SHP77 (cell line): ENCODE data around the gene FILIP1L.

Experiments used
- DNase-seq, 2 experiments: peaks; one replicate each; lab custom pipeline; 2025; lab: John Stamatoyannopoulos, UW

FILIP1L gene

DNA sequence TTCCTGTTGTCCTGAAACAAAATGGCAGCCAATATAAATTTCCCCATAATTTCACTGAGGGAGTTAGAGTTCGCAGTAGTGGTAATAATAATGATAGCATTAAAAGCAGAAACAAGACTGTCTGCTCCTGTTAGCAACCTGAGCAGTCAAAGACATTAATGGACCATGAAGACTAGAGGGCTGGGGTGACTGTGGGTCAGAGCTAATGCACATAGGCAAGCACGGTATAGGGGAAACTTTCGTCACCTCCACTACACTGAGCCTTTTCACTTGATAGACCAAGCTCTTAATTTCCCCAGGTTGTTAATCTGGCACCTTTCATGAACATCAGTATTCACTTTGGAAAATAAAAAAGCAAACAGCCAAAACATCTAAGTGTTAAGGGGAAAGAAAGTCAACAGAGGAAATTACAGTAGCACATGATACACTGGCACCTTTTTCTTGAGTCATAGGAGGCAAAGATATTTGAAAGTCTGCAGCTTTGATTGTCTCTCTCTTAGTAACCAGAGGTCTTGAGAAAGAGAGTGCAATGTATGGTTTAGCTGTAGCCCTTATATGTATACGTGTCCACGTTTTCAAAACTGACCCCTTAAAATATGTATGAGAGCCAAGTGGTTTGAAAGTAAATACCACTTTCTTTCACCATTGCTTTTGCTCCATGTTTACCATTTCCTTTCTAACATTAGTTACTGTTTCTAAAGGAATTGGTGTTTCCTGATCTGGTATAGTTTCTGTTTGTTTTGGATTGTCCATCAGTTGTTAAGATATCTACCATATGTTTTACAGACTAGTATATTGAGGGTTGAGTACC is 104.8 kb downstream of the FILIP1L start:
- DNase-seq = no peak

DNA sequence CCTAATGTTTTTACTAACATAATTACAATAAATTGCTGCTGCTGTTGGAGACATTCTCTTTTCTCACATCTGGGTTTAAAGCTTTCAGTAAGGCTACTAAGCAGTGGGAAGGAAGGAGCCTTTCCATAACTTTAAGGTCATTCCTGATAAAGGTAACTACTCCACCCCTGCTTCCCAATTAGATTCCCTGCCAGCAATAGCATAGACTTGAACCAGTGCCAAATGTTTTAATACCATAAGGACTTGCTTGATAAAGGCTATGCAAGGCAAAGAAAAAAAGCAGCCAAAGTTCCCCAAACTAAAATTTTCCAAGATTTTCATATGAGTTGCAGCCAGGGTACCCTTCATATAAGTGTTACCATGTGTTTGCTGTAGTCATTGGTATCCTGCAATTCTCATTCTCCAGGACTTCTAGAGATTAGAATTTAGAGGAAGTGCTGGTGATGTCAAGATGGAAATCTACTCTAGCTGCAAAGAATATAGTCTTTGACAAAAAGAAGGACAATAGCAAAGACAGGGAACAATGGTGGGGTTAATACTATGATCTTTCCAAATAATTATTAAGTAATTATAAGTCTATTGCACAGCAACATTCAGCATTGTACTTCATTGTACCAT is 106.1 kb downstream of the FILIP1L start:
- DNase-seq = no peak

DNA sequence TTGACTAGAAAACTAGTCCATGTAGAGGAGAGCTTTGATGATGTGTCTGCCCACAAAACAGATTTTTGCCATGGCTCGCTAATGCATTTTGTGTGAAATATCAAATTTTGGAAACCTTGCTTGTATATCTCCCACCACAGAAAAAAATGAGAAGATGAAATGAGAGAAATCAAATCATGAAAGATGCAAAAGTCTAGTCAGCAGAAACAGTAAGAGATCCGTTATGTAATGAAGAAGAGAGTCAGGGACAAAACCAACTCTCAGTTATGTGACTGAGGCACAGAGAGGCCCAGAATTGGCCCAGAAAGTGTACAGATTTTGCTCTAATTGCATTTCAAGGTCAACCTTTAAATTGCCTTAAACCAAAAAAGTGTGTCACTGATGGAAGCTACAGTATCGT is 107.0 kb downstream of the FILIP1L start:
- DNase-seq = no peak

DNA sequence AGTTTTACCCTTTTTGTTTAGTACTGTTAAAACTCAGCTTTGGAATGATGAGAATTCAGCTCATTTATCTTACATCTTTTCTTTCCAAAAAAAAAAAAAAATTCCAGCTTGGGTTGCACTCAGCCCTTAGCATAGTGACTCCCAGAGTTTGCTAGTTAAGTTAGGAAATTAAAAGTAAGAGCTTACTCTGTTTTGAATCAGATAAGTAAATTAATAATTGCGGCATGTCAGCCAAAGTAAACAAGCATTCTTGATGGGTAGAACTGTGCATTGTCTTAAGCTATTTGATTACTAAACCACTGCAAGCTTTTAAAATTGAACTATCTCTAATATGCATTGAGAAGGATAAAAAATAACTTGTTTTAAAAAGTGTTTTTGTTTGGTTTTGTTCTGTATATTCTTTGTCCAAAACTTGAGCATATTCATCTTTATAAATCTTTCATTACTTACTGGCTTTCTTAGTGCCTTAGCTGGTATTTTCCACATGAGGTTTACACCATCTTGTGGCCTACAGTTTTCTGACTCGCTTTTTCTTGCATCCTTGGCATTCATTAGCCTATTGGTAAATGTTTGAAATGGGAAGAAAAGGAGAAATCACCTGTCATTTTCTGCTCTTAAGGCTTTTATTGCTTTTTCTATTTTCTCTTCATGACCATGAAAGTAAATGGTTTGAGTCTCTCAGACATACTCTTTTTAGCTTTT is 107.6 kb downstream of the FILIP1L start:
- no peak for DNase-seq

DNA sequence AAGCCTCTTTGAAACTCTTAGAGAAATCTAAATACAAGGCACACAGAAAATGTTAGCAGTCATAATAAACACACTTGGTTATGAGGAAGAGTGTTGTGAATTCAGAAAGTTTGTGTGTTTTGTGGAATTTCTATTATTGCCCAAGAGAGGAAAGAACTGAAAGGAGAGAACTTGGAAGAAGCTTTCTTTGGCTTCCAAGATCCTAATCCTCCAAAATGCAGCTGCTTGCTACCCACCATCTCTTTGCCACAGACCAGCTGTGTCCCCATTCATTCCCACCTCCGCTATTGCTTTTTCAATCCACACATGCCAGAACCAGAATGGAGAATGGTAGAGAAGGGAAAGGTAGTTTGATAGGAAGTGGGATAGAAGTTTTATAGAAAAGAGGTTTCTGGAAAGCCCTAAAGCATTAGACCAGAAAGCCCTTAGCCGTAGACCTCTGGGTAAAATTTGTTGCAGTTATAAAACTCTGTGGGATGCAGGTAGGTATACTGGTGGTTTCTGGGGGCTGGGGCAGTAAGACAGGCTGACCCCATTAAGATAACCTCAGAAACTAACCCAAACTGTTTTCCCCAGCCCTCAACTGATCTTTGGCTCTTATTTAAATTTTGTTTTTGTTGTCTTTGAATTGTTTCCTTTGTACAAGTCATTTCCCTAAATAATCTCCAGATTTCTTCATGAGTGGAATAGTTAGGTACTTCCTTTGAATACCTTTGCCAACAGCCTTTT is 108.5 kb downstream of the FILIP1L start:
- no peak for DNase-seq

DNA sequence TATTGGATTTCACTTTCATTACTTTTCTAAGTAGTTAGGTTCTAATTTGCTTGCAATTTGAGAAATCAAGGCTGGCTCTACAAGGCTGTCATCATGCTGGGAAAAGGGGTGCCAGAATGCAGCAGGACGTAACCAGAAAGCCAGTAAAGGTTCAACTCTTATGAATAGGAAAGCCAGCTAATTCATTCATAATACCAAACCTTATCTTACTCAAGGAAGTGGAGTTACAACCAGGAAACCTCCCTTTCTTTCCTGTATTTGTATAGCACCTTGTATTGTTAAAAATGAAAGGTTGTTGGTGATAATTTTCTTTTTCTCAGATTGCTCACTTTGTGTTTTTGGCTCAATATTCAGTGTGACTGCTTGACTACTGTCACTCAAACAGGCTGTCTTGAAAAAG is 109.4 kb downstream of the FILIP1L start:
- no peak for DNase-seq

DNA sequence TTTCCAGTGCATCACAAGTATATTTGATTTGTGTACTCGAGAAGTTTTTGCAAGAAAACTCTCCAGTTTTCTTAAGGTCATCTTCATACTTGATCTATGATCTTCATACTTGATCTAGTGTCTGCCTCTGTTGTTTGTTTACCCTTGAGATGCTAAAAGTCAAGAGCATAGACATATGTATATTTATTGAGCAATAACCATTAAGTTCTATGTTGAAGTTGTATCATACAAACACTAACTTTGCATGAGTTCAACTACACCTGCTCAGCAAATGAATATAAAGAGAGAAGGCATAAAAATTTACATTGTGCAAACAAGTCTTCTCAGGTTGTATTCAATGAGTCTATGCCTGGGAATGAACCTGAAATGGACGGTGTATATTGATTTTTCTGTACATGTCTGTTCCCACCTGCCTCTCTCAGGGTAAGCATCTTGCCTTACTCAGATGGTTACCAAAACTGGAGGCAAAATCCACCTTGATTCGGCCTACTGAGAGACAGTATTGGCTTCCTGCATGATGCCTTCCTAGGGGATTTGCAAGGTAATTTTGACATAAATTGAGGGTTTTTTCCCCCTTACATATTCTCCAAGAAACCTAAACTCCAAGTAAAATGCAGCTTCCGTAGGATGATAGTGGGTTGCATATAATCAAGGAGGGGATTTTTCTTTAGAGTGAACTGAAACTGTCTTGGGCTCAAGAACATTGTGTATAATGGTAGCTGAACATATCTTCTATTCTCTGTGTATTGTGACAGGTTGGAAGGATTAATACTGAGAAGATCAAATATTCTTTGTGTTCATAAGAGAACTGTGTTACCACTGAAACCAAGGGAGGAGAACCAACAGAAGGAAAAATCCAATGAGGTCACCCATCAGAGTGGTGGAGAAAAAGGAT is 110.4 kb downstream of the FILIP1L start:
- DNase-seq = no peak

DNA sequence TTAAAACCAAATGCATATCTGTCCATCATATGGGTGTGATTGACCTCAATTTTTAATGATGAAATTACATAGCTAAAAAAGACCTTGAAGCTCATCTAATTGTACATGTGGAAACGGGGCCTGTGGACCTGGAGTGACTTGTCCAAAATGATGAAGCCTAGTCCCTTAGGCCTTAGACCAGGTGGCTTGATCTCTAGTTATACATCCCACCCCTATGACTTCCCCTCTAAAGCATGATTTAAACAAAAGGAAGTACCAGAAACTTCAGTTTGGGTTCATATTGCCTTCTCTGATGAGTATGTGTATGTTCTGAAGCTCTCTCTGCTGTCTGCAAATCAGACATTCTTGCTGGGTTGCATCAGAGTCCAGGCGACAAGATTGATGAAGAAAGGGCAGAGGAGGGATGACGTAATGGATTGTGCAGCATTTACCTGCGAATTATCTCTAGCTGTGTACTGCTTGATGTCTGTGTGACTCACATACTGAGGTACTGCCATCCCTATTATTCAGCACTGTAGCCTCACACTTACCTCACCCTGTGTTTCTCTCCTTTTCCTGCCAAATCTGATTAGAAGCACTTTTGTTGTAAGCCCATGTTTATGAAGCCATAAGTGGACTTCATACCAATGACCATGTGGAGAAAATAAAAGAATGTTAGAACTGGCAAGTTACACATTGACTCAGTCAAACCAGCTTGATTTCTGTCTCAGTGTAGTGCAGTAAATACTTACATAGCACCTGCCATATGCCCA is 111.5 kb downstream of the FILIP1L start:
- DNase-seq = peak; percentile 15 to 30

DNA sequence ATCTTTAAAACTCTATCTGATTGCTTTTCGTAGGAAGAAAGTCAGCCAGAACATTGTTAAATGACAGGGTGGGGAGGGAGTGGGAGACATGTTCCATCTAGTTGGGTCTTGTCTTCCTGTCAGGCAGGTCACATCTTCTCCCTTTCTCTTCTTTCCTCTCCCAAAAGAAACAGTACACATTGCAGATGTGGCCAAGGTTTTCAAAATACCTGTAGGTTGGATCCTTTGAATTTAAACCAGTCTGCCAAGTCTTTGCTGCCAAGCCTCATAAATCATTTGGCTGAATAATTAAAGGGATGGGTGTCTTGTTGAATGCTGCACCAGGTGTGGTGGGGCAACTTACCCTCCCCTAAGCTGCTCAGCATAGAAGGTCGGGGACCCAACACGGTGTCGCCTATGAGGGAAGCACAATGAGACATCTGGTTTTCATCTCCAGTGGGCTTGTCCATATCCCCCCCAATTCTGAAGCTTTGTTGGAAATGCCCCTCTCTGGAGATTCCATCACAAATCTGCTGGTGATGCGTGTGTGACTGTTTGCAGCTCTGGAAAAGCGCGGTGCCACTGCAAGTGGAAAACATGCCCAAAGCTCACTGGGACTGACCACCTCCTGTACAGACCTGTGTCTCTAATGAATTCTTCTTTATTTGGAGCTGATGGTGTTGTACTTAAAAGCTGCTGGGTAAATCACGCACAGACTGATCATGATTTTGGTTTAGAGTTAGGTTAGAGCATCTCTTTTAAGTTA is 112.6 kb downstream of the FILIP1L start:
- peak in 1 of 2 experiments; percentile 19 for DNase-seq

DNA sequence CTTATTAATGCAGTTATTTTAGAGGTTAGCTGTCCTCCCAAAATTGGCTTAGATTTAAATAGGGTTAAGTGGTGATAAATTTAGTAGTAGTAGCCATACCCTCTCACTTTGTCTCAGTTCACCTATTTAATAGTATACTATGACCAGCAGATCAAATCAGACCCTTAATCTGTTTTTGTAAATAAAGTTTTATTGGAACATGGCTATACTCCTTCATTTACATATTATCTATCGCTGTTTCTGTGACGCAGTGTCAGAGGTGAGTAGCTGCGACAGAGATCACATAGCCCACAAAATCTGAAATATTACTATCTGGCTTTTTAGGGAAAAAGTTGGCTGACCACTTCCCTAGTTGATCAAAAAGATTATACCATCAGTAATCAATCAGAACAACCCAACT is 113.2 kb downstream of the FILIP1L start:
- DNase-seq = no peak

DNA sequence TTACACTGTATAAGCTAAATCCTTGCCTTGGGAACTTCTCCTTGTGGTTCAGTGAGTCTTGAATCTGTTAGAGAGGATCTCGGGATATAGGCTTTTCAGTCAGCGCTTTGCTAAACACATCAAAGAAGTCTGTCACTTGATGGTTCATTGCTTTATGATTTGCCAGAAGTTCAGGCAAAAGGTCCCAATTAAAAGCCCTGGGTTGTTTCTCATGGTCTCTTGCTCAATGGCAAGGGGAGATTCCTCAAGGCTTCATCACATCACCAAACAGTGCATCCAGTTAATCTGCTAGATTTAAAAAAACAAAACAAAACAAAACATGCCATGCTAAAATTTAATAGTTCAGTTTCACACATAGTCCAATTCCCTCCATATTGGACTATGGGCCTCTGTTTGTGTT is 114.8 kb downstream of the FILIP1L start:
- no peak for DNase-seq

DNA sequence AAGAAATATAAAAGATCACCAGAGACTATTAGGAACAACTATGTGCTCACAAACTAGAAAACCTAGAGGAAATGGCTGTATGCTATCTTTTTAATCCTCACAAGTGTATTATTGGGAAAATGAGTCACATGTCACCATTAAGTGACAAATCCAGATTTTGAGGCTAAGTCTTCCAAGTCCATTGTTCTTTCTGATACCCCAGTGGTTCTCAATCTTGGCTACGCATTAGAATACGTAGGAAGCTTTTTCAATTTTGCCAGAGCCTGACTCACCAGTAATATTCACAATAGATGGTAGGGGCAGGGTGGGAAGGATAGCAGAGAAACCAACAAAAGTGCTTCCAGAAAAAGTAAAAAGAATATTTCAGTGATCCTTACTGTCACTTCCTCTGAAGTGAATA is 117.0 kb downstream of the FILIP1L start:
- DNase-seq = no peak

DNA sequence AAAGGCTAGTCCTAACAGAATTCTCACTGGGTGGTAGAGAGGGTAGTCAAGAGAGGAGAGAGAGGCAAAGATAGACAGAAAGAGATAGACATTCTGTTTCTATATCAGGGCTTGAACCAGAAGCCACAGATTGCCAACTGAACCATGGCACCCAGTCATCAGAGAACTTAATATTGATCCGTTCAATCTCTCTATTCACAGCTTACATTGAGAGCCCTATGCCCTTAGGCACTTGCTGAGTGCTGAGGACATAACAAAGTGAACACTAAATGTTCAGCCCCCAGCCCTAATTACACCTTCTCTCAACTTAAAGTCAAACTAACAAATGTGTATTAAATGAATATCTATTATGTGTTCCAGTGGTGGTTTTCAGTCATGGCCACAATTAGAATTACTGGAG is 124.1 kb downstream of the FILIP1L start:
- no peak for DNase-seq

DNA sequence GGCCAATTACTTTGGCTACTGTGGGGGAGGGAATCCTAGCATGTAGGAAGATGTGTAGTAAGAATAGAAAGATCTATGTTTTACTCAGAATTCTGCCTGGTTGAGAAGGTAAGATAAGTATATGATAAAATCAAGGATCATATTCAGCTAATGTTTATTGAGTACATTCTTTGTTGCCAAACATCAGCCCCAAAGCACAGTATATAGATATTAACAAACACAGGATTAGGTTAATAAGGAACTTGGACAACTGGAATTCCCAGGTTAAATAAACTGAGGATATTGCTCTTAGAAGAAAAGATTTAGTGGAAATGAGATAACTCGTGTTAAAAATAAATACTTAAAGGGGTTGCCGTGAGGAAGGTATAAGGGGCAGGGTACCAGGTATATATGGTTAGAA is 129.6 kb downstream of the FILIP1L start:
- DNase-seq = no peak

DNA sequence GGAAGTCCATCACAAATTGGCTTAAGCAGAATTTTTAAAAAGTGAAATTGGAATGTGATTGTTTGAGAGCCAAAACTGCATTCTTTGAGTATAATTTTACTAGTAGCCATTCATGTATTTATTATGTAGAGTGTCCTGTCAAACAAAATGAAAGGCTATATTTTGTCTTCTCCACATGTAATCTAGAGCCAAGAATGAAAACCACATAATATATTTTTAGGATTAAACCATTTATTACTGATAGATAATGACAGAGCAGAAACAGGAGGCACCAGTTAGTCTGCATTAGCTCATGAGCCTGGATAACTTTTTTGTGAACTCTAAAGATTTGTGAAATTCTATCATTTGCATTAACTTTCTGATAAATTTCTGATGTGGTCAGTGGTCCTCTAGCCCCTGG is 130.2 kb downstream of the FILIP1L start:
- DNase-seq = no peak

DNA sequence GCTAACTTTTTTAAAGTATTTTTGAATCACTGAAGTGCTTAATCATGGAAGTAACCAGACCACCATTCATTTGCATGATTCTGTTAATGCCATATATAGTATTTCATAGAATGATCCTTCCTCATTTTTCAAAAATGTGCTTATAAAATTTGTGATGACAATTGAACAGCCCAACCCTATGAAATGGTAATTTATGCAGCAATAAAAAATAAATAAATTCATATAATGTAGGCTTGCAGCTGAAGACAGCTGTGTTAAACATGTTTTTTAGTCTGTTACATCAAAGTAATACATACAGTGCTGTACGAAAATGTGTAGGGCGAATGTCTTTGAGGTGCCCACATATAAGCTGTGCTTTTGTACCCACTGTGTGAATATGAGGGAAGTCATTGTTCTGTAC is 131.7 kb downstream of the FILIP1L start:
- no peak for DNase-seq

DNA sequence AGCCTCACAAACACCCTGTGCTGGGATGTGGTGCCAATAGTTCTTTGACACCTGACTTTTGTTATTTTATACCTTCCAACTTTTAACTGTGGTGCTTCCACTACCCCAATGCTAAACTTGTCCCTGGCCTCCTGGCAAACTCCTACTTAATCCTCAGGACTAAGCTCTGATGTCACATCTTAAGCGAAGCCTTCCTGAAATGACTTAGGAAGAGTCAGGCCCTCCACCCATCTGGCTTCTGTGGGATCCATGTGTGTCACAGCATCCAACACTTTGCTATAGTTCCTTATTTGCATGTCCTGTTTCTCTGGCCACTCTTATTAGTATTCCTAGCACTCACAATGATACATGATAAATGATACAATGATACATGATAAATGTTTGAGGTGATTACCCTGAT is 133.2 kb downstream of the FILIP1L start:
- DNase-seq = no peak

DNA sequence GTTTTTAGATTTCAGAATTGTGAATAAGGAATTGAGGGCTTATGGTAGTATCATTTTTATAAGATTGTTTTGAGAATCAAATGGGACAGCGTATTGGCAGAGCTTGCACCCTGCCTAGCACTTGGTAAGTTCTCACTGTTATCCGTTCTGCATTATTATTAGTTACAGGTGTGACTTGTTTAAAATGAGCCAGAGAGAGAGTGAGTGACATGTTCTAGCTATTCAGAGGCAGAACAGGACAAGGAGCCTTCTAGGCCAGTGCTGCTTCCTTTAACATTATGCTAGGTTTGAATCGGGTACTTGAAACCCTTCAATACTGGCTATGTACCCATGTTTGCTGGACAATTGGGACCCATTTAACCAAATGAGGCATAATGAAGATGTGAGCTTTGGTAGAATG is 133.7 kb downstream of the FILIP1L start:
- no peak for DNase-seq

DNA sequence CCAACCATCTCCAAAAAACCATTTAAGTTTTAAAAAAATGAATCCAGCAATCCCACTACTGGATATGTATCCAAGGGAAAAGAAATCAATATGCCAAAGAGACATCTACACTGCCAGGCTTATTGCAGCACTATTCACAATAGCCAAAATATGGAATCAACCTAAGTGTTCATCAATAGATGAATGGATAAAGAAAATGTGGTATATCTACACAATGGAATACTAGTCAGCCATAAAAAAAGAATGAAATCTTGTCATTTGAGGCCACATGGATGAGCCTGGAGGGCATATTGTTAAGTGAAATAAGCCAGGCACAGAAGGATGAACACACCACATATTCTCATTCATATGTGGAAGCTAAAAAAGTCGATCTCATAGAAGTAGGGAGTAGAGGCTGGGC is 136.1 kb downstream of the FILIP1L start:
- no peak for DNase-seq

DNA sequence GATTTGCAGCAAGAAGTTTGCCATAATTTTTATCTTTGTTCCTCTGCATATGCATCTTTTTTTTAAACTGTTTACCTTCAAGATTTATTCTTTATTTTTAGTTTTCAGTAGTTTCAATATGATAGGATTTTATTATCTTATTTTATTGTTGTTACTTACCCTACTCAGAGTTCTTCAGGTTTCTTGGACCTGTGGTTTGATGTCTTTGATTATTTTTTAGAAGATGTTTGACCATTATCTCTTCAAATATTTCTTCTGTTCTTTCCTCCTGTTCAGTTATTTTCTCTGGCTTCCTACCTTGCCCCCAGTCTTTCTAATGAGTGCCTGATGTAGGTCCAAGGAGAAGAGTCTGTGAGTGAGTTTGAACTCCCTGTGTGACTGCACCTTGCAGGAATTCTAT is 137.7 kb downstream of the FILIP1L start:
- DNase-seq = no peak
